NCI-H1092 treated with DMSO at 0.1 percent for 48 hours (cell line): ENCODE measurements around the gene HBQ1.
"Not testable (repeated sequence)": the region's sequence is repeated elsewhere in the genome, so short reads cannot be mapped to it uniquely, and the experiment has no call there.

Experiments
- DNase-seq: peaks from one replicate; lab custom pipeline; 2025; lab: John Stamatoyannopoulos, UW

The HBQ1 gene

GRCh38 chr16:180101-180675 is at the start of gene HBQ1:
HBQ1 (plus strand) TSS chr16:180459; CDS start chr16:180487, 28 bp downstream.
- DNase-seq: peak; percentile 46

- no peak for DNase-seq
Measured at GRCh38 chr16:130533-131173, 49.6 kb upstream of the HBQ1 start.

GRCh38 chr16:132120-132519 is 48.1 kb upstream of the HBQ1 start:
- no peak for DNase-seq

- DNase-seq: no peak
Measured at GRCh38 chr16:133716-134115, 46.5 kb upstream of the HBQ1 start.

GRCh38 chr16:138049-138417 is 42.2 kb upstream of the HBQ1 start:
- peak; percentile 27 for DNase-seq

GRCh38 chr16:140175-140857 is 39.9 kb upstream of the HBQ1 start:
- DNase-seq: no peak

GRCh38 chr16:142405-142967 is 37.8 kb upstream of the HBQ1 start:
- no peak for DNase-seq

- no peak for DNase-seq
Measured at GRCh38 chr16:143047-143446, 37.2 kb upstream of the HBQ1 start.

- no peak for DNase-seq
Measured at GRCh38 chr16:143456-143855, 36.8 kb upstream of the HBQ1 start.

GRCh38 chr16:144797-145252 is 35.4 kb upstream of the HBQ1 start:
- no peak for DNase-seq

- no peak for DNase-seq
Measured at GRCh38 chr16:146646-147045, 33.6 kb upstream of the HBQ1 start.

- no peak for DNase-seq
Measured at GRCh38 chr16:149024-149660, 31.1 kb upstream of the HBQ1 start.

GRCh38 chr16:152141-153128 is 27.8 kb upstream of the HBQ1 start, which contains the start of gene HBZ:
HBZ (plus strand) TSS chr16:152644; CDS start chr16:152910, 266 bp downstream.
- no peak for DNase-seq

- DNase-seq: not testable (repeated sequence)
Measured at GRCh38 chr16:153129-153521, 27.1 kb upstream of the HBQ1 start.

GRCh38 chr16:153550-154216 is 26.6 kb upstream of the HBQ1 start:
- not testable (repeated sequence) for DNase-seq

GRCh38 chr16:154217-155030 is 25.8 kb upstream of the HBQ1 start:
- DNase-seq: peak; percentile 17

GRCh38 chr16:155031-155398 is 25.2 kb upstream of the HBQ1 start:
- DNase-seq: no peak

- DNase-seq: no peak
Measured at GRCh38 chr16:159136-159849, 21.0 kb upstream of the HBQ1 start.

- not testable (repeated sequence) for DNase-seq
Measured at GRCh38 chr16:160242-160641, 20.0 kb upstream of the HBQ1 start.
